ENCODE measurements around the gene EFTUD2.

DNA sequence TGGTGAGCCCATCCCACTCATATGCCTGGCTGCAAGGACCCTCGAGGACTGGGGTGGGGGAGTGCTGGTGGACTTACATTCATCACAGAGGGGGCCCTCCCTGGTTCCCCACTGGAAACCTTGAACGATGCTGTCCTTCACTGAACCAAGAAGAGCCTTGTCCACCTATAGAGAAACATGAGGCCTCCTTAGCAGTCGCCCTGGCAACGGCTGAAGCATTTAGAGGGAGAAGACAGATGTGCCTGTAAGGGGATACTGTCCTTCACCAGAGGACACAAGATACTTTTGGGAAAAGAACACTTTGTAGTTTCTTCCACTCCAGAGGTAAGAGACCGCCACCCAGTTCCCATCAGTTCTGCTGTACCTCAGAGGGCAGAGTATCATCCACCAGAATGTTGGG, 45.1 kb downstream of the EFTUD2 start:
- TF ChIP-seq, protein P1, sequence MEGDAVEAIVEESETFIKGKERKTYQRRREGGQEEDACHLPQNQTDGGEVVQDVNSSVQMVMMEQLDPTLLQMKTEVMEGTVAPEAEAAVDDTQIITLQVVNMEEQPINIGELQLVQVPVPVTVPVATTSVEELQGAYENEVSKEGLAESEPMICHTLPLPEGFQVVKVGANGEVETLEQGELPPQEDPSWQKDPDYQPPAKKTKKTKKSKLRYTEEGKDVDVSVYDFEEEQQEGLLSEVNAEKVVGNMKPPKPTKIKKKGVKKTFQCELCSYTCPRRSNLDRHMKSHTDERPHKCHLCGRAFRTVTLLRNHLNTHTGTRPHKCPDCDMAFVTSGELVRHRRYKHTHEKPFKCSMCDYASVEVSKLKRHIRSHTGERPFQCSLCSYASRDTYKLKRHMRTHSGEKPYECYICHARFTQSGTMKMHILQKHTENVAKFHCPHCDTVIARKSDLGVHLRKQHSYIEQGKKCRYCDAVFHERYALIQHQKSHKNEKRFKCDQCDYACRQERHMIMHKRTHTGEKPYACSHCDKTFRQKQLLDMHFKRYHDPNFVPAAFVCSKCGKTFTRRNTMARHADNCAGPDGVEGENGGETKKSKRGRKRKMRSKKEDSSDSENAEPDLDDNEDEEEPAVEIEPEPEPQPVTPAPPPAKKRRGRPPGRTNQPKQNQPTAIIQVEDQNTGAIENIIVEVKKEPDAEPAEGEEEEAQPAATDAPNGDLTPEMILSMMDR (IDR thresholded peaks at IDR 0.05 in 8 of 11, conservative IDR thresholded peaks at IDR 0.05 in 3 of 11): no peak
- no peak for TF ChIP-seq POLR2AphosphoS5 (IDR thresholded peaks at IDR 0.05)
- TF ChIP-seq POLR2A (IDR thresholded peaks at IDR 0.05): no peak
